Activated B cell treated with CpG ODN at 0.5 μM for 24 hours (primary cell): ENCODE results near the gene KMT2C. TPM values are rescaled to one million over a fixed set of nuclear protein-coding genes. Genes with fewer than 3 reads are reported as not detected.

Source experiments
- ATAC-seq: fragments of 200-7000 bp; cut with Tn5 transposase; one replicate; pipeline ENCODE4 v1.10.0; 2021; ENCODE audit warnings: low read depth, mild to moderate bottlenecking, moderate library complexity
- CTCF ChIA-PET: fragments of 350-600 bp; sonication (Branson Sonifier 250); formaldehyde crosslinking; loops from one replicate; lab custom pipeline; 2021; ENCODE audit warnings: antibody characterized with exemption; lab: Charles Lee
- POLR2A ChIA-PET: fragments of 350-600 bp; sonication (Branson Sonifier 250); formaldehyde crosslinking; loops from one replicate; lab custom pipeline; 2021; ENCODE audit warnings: antibody characterized with exemption; lab: Charles Lee
- DNase-seq: peaks from one replicate; pipeline ENCODE4 v3.0.0; 2022
- H3K27ac Mint-ChIP-seq: one replicate; pipeline ENCODE4 v1.8.0; 2020; ENCODE audit warnings: mixed read lengths
- H3K27me3 Mint-ChIP-seq: one replicate; pipeline ENCODE4 v1.8.0; 2021; ENCODE audit warnings: mixed read lengths
- H3K36me3 Mint-ChIP-seq: one replicate; pipeline ENCODE4 v1.8.0; 2021; ENCODE audit warnings: low read depth, mixed read lengths
- H3K4me1 Mint-ChIP-seq: one replicate; pipeline ENCODE4 v1.8.0; 2021; ENCODE audit warnings: mixed read lengths
- H3K4me3 Mint-ChIP-seq: one replicate; pipeline ENCODE4 v1.8.0; 2020; ENCODE audit warnings: mild to moderate bottlenecking, mixed read lengths
- H3K9me3 Mint-ChIP-seq: one replicate; pipeline ENCODE4 v1.8.0; 2020; ENCODE audit warnings: mixed read lengths
- CTCF ChIP-seq: fragments of 200-600 bp; IDR thresholded peaks from one replicate; pipeline ENCODE4 v1.8.0; 2022; ENCODE audit warnings: antibody characterized with exemption, mild to moderate bottlenecking
- intact Hi-C: fragments of 100-400 bp; cut with micrococcal nuclease; formaldehyde crosslinking; loops from one replicate; pipeline ENCODE4 v1.15.1; 2024
- total RNA-seq: library from RNA; stranded (reverse); gene quantifications from 2 replicates; pipeline ENCODE4 v1.2.3, GENCODE V29; 2022

The KMT2C gene
- total RNA-seq, 1 donor from 2014 or later = 112 TPM

GRCh38 chr7:152145853-152146466 is 289.8 kb downstream of the KMT2C start:
- intact Hi-C loops = loop anchor here (2.0 to 5.0 kb wide), 2 partner anchors 363 to 561 kb away; no protein-coding TSS in a partner anchor
- Mint-ChIP-seq H3K4me1 (peaks cover 3% of the 10 kb centered on the region), H3K36me3 (peaks cover 87% of the 10 kb centered on the region), H3K27ac (no peak overlapping the region), H3K27me3 (no peaks in the 10 kb centered on the region), H3K4me3 (no peak overlapping the region), H3K9me3 (no peaks in the 10 kb centered on the region)
- ATAC-seq (peak; percentile 40), DNase-seq (no peak)
- ChIA-PET CTCF (interaction anchor here (0.6 to 1.0 kb wide), 2 partner anchors 14 to 576 kb away, joined by 3 to 4 read pairs; no protein-coding TSS in a partner anchor), POLR2A (no interaction called here)
- TF ChIP-seq CTCF = no peak

GRCh38 chr7:152144557-152145245 is 291.1 kb downstream of the KMT2C start:
- H3K36me3 Mint-ChIP-seq = peaks cover 90% of the 10 kb centered on the region
- no peaks in the 10 kb centered on the region for H3K27me3 Mint-ChIP-seq
- H3K4me3 Mint-ChIP-seq = no peak overlapping the region
- ChIA-PET CTCF (interaction anchor here (1.0 kb wide), 1 partner anchor 15 kb away, joined by 3 read pairs; no protein-coding TSS in a partner anchor), POLR2A (no interaction called here)
- peaks cover 3% of the 10 kb centered on the region for H3K4me1 Mint-ChIP-seq
- H3K9me3 Mint-ChIP-seq = no peaks in the 10 kb centered on the region
- intact Hi-C loops = loop anchor here (5.0 kb wide), 1 partner anchor 563 kb away; no protein-coding TSS in a partner anchor
- no peak for DNase-seq
- no peak for ATAC-seq
- TF ChIP-seq CTCF = no peak
- no peak overlapping the region for H3K27ac Mint-ChIP-seq

- Mint-ChIP-seq H3K27ac (peak overlapping the region; percentile 27), H3K27me3 (no peaks in the 10 kb centered on the region), H3K9me3 (no peaks in the 10 kb centered on the region), H3K4me3 (no peak overlapping the region), H3K36me3 (peaks cover 90% of the 10 kb centered on the region), H3K4me1 (peaks cover 3% of the 10 kb centered on the region)
- POLR2A ChIA-PET = no interaction called here
- intact Hi-C loops = no loop called here
- DNase-seq = no peak
- TF ChIP-seq CTCF = no peak
- ATAC-seq = no peak
- CTCF ChIA-PET = no interaction called here
These were observed 292.7 kb downstream of the KMT2C start for GRCh38 chr7:152142976-152143595.

- peaks cover 3% of the 10 kb centered on the region for H3K4me1 Mint-ChIP-seq
- DNase-seq (no peak), ATAC-seq (no peak)
- intact Hi-C loops = no loop called here
- H3K27ac Mint-ChIP-seq = no peak overlapping the region
- H3K4me3 Mint-ChIP-seq = no peak overlapping the region
- ChIA-PET CTCF (no interaction called here), POLR2A (no interaction called here)
- H3K36me3 Mint-ChIP-seq = peaks cover 89% of the 10 kb centered on the region
- no peaks in the 10 kb centered on the region for H3K27me3 Mint-ChIP-seq
- no peaks in the 10 kb centered on the region for H3K9me3 Mint-ChIP-seq
- no peak for TF ChIP-seq CTCF
These were observed 295.2 kb downstream of the KMT2C start for GRCh38 chr7:152140560-152140959.

- ChIA-PET POLR2A (no interaction called here), CTCF (interaction anchor here (0.7 kb wide), 1 partner anchor 9 kb away, joined by 3 read pairs; no protein-coding TSS in a partner anchor)
These were observed 295.7 kb downstream of the KMT2C start for GRCh38 chr7:152140067-152140466.

More at GRCh38 chr7:152140067-152140466, 295.7 kb downstream of the KMT2C start:
- no peak for ATAC-seq
- Mint-ChIP-seq H3K36me3 (peaks cover 84% of the 10 kb centered on the region), H3K27me3 (no peaks in the 10 kb centered on the region), H3K4me3 (no peak overlapping the region), H3K27ac (no peak overlapping the region), H3K4me1 (peaks cover under 1% of the 10 kb centered on the region), H3K9me3 (no peaks in the 10 kb centered on the region)
- DNase-seq = no peak
- intact Hi-C loops = no loop called here
- no peak for TF ChIP-seq CTCF
